Endothelial cell of umbilical vein (primary cell): ENCODE results near the gene PRSS33. TPM values are rescaled to one million over a fixed set of nuclear protein-coding genes. Genes with fewer than 3 reads are reported as not detected.

Source experiments
- BruUV-seq: library from RNA; stranded (reverse); fragments of 400-500 nt; replicated peaks from 2 replicates; lab custom pipeline; 2021; lab: Mats Ljungman, UMichigan
- CTCF ChIA-PET: fragments of 300-600, 350-600 bp; sonication (Branson Sonifier 250); formaldehyde crosslinking; loops from one replicate; lab custom pipeline; 2021; ENCODE audit warnings: antibody characterized with exemption, inconsistent platforms; lab: Charles Lee
- POLR2A ChIA-PET: fragments of 300-600, 350-600 bp; sonication (Branson Sonifier 250); formaldehyde crosslinking; loops from one replicate; lab custom pipeline; 2021; ENCODE audit warnings: antibody characterized with exemption, inconsistent platforms; lab: Charles Lee
- DNase-seq: peaks from one replicate; pipeline ENCODE4 v3.0.0-alpha.2; 2011; ENCODE audit warnings: low read depth, low spot score
- FAIRE-seq: peaks from 2 replicates; lab custom pipeline; 2011; peaks lifted over from hg19 to GRCh38; lab: Jason Lieb, UNC
- H2AFZ ChIP-seq: 2 replicates; pipeline ENCODE4 v1.6.0; 2012; ENCODE audit warnings: low read depth, low read length, control low read depth, inconsistent platforms
- H3K27ac ChIP-seq: 2 replicates; pipeline ENCODE4 v1.5.1; 2011; ENCODE audit warnings: low read depth, mild to moderate bottlenecking, control low read depth, low read length, moderate library complexity; ENCODE audit not compliant: insufficient read depth
- H3K27me3 ChIP-seq, 2 experiments: 2 replicates each; pipeline versions ENCODE4 v1.6.0 to v1.6.1; 2011; ENCODE audit warnings: low read length in 2 of 2, mixed read lengths in 1 of 2; ENCODE audit not compliant: control insufficient read depth in 2 of 2, insufficient read depth in 2 of 2
- H3K36me3 ChIP-seq, 2 experiments: 2 replicates in 1 of 2; 3 replicates in 1 of 2; pipeline ENCODE4 v1.5.1; 2011; ENCODE audit warnings: low read length in 2 of 2, mild to moderate bottlenecking in 1 of 2, moderate library complexity in 1 of 2; ENCODE audit not compliant: control insufficient read depth in 2 of 2, insufficient read depth in 2 of 2; ENCODE audit errors: extremely low read depth in 1 of 2
- H3K4me1 ChIP-seq: 3 replicates; pipeline ENCODE4 v1.5.1; 2011; ENCODE audit warnings: mild to moderate bottlenecking, low read length; ENCODE audit not compliant: control insufficient read depth, insufficient read depth; ENCODE audit errors: extremely low read depth
- H3K4me2 ChIP-seq: 2 replicates; pipeline ENCODE4 v1.6.1; 2011; ENCODE audit warnings: low read length, control low read depth, mixed read lengths; ENCODE audit not compliant: insufficient read depth
- H3K4me3 ChIP-seq, 3 experiments: fragments of 200-600 bp in 1 of 3; sonication (generic), shearing (Covaris generic) in 1 of 3; replicated peaks in 1 of 3; 2 replicates each; pipeline ENCODE4 v1.5.1; 2011 to 2016; ENCODE audit warnings: control low read depth in 3 of 3, low read length in 3 of 3, mild to moderate bottlenecking in 2 of 3, inconsistent platforms in 1 of 3, low read depth in 1 of 3, moderate library complexity in 1 of 3; ENCODE audit not compliant: insufficient read depth in 1 of 3
- H3K79me2 ChIP-seq: 2 replicates; pipeline ENCODE4 v1.6.0; 2012; ENCODE audit warnings: low read length, inconsistent platforms; ENCODE audit not compliant: control insufficient read depth, insufficient read depth
- H3K9ac ChIP-seq: replicated peaks from 2 replicates; pipeline ENCODE3; 2011; ENCODE audit warnings: low read length, control low read depth; ENCODE audit not compliant: insufficient read depth; ENCODE audit errors: extremely low read depth
- H3K9me1 ChIP-seq: replicated peaks from 3 replicates; pipeline ENCODE4 v1.6.0; 2011; ENCODE audit warnings: mild to moderate bottlenecking, low read length; ENCODE audit not compliant: control insufficient read depth, insufficient read depth; ENCODE audit errors: extremely low read depth
- H3K9me3 ChIP-seq: replicated peaks from 2 replicates; pipeline ENCODE4 v1.5.1; 2012; ENCODE audit warnings: low read length, inconsistent platforms; ENCODE audit not compliant: control insufficient read depth, insufficient read depth
- H4K20me1 ChIP-seq: replicated peaks from 2 replicates; pipeline ENCODE3; 2011; ENCODE audit warnings: mild to moderate bottlenecking, low read length; ENCODE audit not compliant: control insufficient read depth, insufficient read depth; ENCODE audit errors: extremely low read depth
- CTCF ChIP-seq, 2 donors: IDR thresholded peaks; 1 replicate in 1 of 2; 2 replicates in 1 of 2; pipeline ENCODE4 v1.5.1; 2011; ENCODE audit warnings: low read length in 2 of 2, mild to moderate bottlenecking in 2 of 2, moderate library complexity in 2 of 2, control low read depth in 1 of 2, inconsistent platforms in 1 of 2, low read depth in 1 of 2; ENCODE audit not compliant: insufficient read depth in 1 of 2; ENCODE audit errors: extremely low read depth in 1 of 2
- EZH2 ChIP-seq: IDR thresholded peaks from 2 replicates; pipeline ENCODE4 v1.6.1; 2012; ENCODE audit warnings: borderline replicate concordance, low read depth, mild to moderate bottlenecking, moderate library complexity, low read length, inconsistent platforms; ENCODE audit not compliant: severe bottlenecking
- FOS ChIP-seq: IDR thresholded peaks from 2 replicates; pipeline ENCODE4 v1.6.1; 2011; ENCODE audit warnings: mild to moderate bottlenecking, low read length, moderate library complexity, borderline replicate concordance; ENCODE audit not compliant: insufficient read depth
- GATA2 ChIP-seq: IDR thresholded peaks from 2 replicates; pipeline ENCODE4 v1.7.0; 2011; ENCODE audit warnings: low read depth, mild to moderate bottlenecking, moderate library complexity, mixed read lengths, low read length; ENCODE audit not compliant: insufficient read length, insufficient read depth
- JUN ChIP-seq: IDR thresholded peaks from 2 replicates; pipeline ENCODE4 v1.6.1; 2011; ENCODE audit warnings: borderline replicate concordance, low read depth; ENCODE audit not compliant: insufficient read length, insufficient read depth
- MYC ChIP-seq: IDR thresholded peaks from one replicate; pipeline ENCODE4 v1.6.1; 2011; ENCODE audit warnings: mild to moderate bottlenecking, low read depth, low read length
- POLR2A ChIP-seq: IDR thresholded peaks from 2 replicates; pipeline ENCODE4 v1.6.1; 2012; ENCODE audit warnings: low read depth, mild to moderate bottlenecking, control low read depth, low read length
- POLR2AphosphoS5 ChIP-seq: IDR thresholded peaks from 2 replicates; pipeline ENCODE4 v1.6.1; 2012; ENCODE audit warnings: low read depth, mild to moderate bottlenecking, control low read depth, low read length, moderate library complexity; ENCODE audit not compliant: insufficient read depth
- dilution Hi-C: fragments of 300-500 bp; cut with MboI; formaldehyde crosslinking; loops from one replicate; pipeline ENCODE4 v1.15.0; 2019; ENCODE audit warnings: low sequenced_read_pairs; ENCODE audit not compliant: extremely low pct_ligation_motif_present
- intact Hi-C: fragments of 100-400 bp; cut with micrococcal nuclease; formaldehyde crosslinking; loops from one replicate; pipeline ENCODE4 v1.10.0; 2022
- polyA plus RNA-seq, 4 experiments: library from polyadenylated mRNA; depleted of rRNA in 3 of 4; stranded (reverse) in 3 of 4; unstranded in 1 of 4; fragments of >200 nt; gene quantifications; 2 replicates each; pipeline versions ENCODE4 v1.2.1 to v1.2.3, GENCODE V29; 2011 to 2012; ENCODE audit warnings: missing spikeins in 1 of 4
- total RNA-seq: library from RNA; stranded (reverse); gene quantifications from 2 replicates; pipeline ENCODE4 v1.2.3, GENCODE V29; 2021
- TF ChIP-seq, protein P1 (sequence below): IDR thresholded peaks from 2 replicates; pipeline ENCODE4 v1.6.1; 2011; ENCODE audit not compliant: insufficient read depth, insufficient read length

The PRSS33 gene
- total and polyA plus RNA-seq, 2 donors (not counting 3 experiments of a cell fraction or from before 2014, with no cell fraction given): not detected

DNA sequence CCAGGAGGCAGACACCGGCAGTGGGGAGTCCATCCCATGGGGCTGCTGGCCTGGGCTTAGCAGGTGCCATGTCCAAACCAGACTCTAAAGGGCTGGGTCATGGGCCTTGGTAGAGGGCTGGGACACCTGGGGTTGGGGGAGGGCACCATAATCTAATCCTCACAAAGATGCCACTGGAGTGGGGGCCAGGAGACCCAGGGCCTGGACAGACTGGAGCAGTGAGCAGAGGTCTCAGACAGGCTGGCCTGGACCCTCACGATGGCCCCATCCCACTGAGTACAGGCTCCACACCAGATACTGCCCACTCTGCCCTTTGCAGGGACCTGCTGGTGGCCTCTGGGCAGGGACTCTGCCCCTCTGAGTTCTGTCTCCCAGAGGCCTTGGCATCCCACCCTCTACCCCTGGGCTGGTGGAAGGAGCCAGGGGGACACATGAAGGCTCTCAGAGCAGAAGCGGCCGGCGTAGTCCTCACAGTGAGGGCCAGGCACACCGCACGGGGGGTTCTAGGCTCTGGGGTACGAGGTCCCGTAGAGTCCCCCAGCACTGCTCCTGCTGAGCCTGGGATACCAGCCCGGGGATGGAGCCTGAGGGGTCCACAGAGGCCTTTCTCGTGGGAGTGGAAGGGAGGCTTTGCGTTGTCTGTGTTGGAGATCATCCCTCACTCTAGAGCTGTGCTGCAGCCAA is 44.9 kb downstream of the PRSS33 start:
- Histone ChIP-seq H3K79me2 (no peaks in the 10 kb centered on the region), H2AFZ (no peak overlapping the region), H3K9me3 (no peaks in the 10 kb centered on the region), H3K9me1 (no peaks in the 10 kb centered on the region), H3K4me2 (no peak overlapping the region), H3K9ac (no peak overlapping the region), H3K27ac (no peak overlapping the region), H3K27me3 (no peaks in the 10 kb centered on the region), H3K4me3 (no peak overlapping the region), H3K4me1 (no peaks in the 10 kb centered on the region), H3K36me3 (no peaks in the 10 kb centered on the region), H4K20me1 (no peaks in the 10 kb centered on the region)
- ChIA-PET POLR2A (no interaction called here), CTCF (interaction anchor here (1.2 kb wide), 1 partner anchor 96 kb away, joined by 6 read pairs; no protein-coding TSS in a partner anchor)
- BruUV-seq: no TSS peak
- dilution Hi-C loops: no loop called here
- FAIRE-seq: no peak
- no peak for DNase-seq
- no peak for TF ChIP-seq FOS
- TF ChIP-seq POLR2A: no peak
- no peak for TF ChIP-seq EZH2
- TF ChIP-seq POLR2AphosphoS5: no peak
- TF ChIP-seq, protein P1, sequence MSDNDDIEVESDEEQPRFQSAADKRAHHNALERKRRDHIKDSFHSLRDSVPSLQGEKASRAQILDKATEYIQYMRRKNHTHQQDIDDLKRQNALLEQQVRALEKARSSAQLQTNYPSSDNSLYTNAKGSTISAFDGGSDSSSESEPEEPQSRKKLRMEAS: no peak
- no peak for TF ChIP-seq JUN
- TF ChIP-seq CTCF (IDR thresholded peaks at IDR 0.05; ENCODE audit: extremely low read depth in 1 of 2, insufficient read depth in 1 of 2, low read depth in 1 of 2, low read length in 2 of 2): no peak
- no peak for TF ChIP-seq MYC
- no peak for TF ChIP-seq GATA2
- intact Hi-C loops: no loop called here
